Stimulated activated CD4-positive, alpha-beta T cell treated with anti-CD3 and anti-CD28 coated beads, Interleukin-12 subunit alpha, Interleukin-12 subunit beta, amount 100 ng/mL, for 24 hours (primary cell): Measurements from ENCODE around the gene ALOX15B.
"Not testable (repeated sequence)": the region's sequence is repeated elsewhere in the genome, so short reads cannot be mapped to it uniquely, and the experiment has no call there.

ENCODE experiments used
- DNase-seq, 2 experiments: peaks; one replicate each; pipeline ENCODE4 v3.0.0-alpha.2; 2020; ENCODE audit warnings: low read depth in 2 of 2

ALOX15B gene

GRCh38 chr17:8013731-8014557, 24.9 kb upstream of the ALOX15B start:
- no peak for DNase-seq

GRCh38 chr17:8014558-8014850, 24.4 kb upstream of the ALOX15B start:
- no peak for DNase-seq

- no peak for DNase-seq
Observed at GRCh38 chr17:8015236-8015956, 23.5 kb upstream of the ALOX15B start.

GRCh38 chr17:8015957-8016631, 22.8 kb upstream of the ALOX15B start:
- peak in 1 of 2 experiments; percentile 14 for DNase-seq

- DNase-seq = peak in 1 of 2 experiments; percentile 44
Observed at GRCh38 chr17:8016632-8017424, 22.0 kb upstream of the ALOX15B start.

- DNase-seq = no peak
Observed at GRCh38 chr17:8018436-8018835, 20.4 kb upstream of the ALOX15B start.

GRCh38 chr17:8019166-8019565, 19.7 kb upstream of the ALOX15B start:
- no peak for DNase-seq

GRCh38 chr17:8019665-8020650, 18.9 kb upstream of the ALOX15B start:
- DNase-seq = no peak

- DNase-seq = no peak
Observed at GRCh38 chr17:8020776-8021564, 17.9 kb upstream of the ALOX15B start.

GRCh38 chr17:8021565-8022359, 17.1 kb upstream of the ALOX15B start:
- DNase-seq = no peak

- DNase-seq = no peak
Observed at GRCh38 chr17:8022360-8023003, 16.4 kb upstream of the ALOX15B start.

GRCh38 chr17:8024161-8024560, 14.7 kb upstream of the ALOX15B start:
- not testable (repeated sequence) for DNase-seq

- no peak for DNase-seq
Observed at GRCh38 chr17:8025176-8025911, 13.5 kb upstream of the ALOX15B start.

- DNase-seq = no peak
Observed at GRCh38 chr17:8029121-8029520, 9.7 kb upstream of the ALOX15B start.

GRCh38 chr17:8031261-8031661, 7.6 kb upstream of the ALOX15B start:
- DNase-seq = no peak

GRCh38 chr17:8031950-8032349, 6.9 kb upstream of the ALOX15B start:
- no peak for DNase-seq

- no peak for DNase-seq
Observed at GRCh38 chr17:8032442-8032841, 6.4 kb upstream of the ALOX15B start.
